ENCODE measurements around the gene GNAQ. TPM values are rescaled to one million over a fixed set of nuclear protein-coding genes. Genes with fewer than 3 reads are reported as not detected.
A peak's percentile ranks its signal among the peaks of the same experiment; 100 is the strongest.

Gene GNAQ
- polyA plus RNA-seq, 1 of the 3 experiments (the other 2 are of a cell fraction), result 20.9 TPM

GRCh38 chr9:77854258-77854915 is 177.2 kb downstream of the GNAQ start:
- peaks cover under 1% of the 10 kb centered on the region for H4K20me1 ChIP-seq (ENCODE audit: insufficient read depth)
- H3K9me2 ChIP-seq, result no peaks in the 10 kb centered on the region
- peaks cover 52% of the 10 kb centered on the region for H3K79me2 ChIP-seq (ENCODE audit: insufficient read depth)
- H2AFZ ChIP-seq (ENCODE audit: low read depth), result no peak overlapping the region
- no peaks in the 10 kb centered on the region for H3K27me3 ChIP-seq (ENCODE audit: insufficient read depth)
- H3K27ac ChIP-seq (ENCODE audit: low read depth in 2 of 2, low read length in 1 of 2), result peak overlapping the region in 1 of 2 experiments; percentile 40; a peak in 1 of 4 replicates
- 83% methylated on average over 4 of the region's 4 CpGs for WGBS (ENCODE audit: low lambda C conversion rate)
- no peak overlapping the region for H3K4me3 ChIP-seq (ENCODE audit: low read depth in 2 of 2, low read length in 1 of 2)
- TF ChIP-seq RFX5 (IDR thresholded peaks at IDR 0.05; ENCODE audit: low read length) (no peak), ZBTB33 (IDR thresholded peaks at IDR 0.05; ENCODE audit: borderline replicate concordance, low read depth) (no peak), CHD2 (IDR thresholded peaks at IDR 0.05; ENCODE audit: low read length, partially characterized antibody) (no peak), GABPA (IDR thresholded peaks at IDR 0.05; ENCODE audit: low read depth) (no peak)
- ChIA-PET CTCF (interaction anchor here (0.9 to 1.8 kb wide), 3 partner anchors 103 to 421 kb away, joined by 3 to 4 read pairs (median 4); no protein-coding TSS in a partner anchor), POLR2A (no interaction called here)
- H3K9me3 ChIP-seq, result no peaks in the 10 kb centered on the region
- H3F3A ChIP-seq (replicated peaks; ENCODE audit: insufficient read depth), result peaks cover 19% of the 10 kb centered on the region
- H3K4me1 ChIP-seq (ENCODE audit: control insufficient read depth in 1 of 2, insufficient read depth in 2 of 2, low read depth in 1 of 2, low read length in 1 of 2), result peaks cover 15 to 17% of the 10 kb centered on the region in 2 experiments; a peak in 3 of 4 replicates
- H3K4me2 ChIP-seq, result no peak overlapping the region
- no peak for DNase-seq
- H3K36me3 ChIP-seq (replicated peaks in 1 of 2; ENCODE audit: control insufficient read depth in 1 of 2, insufficient read depth in 2 of 2, low read length in 1 of 2), result no peaks in the 10 kb centered on the region
- no peak overlapping the region for H3K9ac ChIP-seq

- Histone ChIP-seq H3K27ac (ENCODE audit: low read depth in 2 of 2, low read length in 1 of 2) (no peak overlapping the region), H2AFZ (ENCODE audit: low read depth) (no peak overlapping the region), H3K27me3 (ENCODE audit: insufficient read depth) (no peaks in the 10 kb centered on the region), H3K36me3 (replicated peaks in 1 of 2; ENCODE audit: control insufficient read depth in 1 of 2, insufficient read depth in 2 of 2, low read length in 1 of 2) (no peaks in the 10 kb centered on the region), H3K9me3 (no peaks in the 10 kb centered on the region), H3K4me1 (ENCODE audit: control insufficient read depth in 1 of 2, insufficient read depth in 2 of 2, low read depth in 1 of 2, low read length in 1 of 2) (peaks cover 15 to 22% of the 10 kb centered on the region in 2 experiments; a peak in 3 of 4 replicates), H3F3A (replicated peaks; ENCODE audit: insufficient read depth) (peaks cover 19% of the 10 kb centered on the region), H3K9ac (no peak overlapping the region), H3K4me3 (ENCODE audit: low read depth in 2 of 2, low read length in 1 of 2) (no peak overlapping the region), H4K20me1 (ENCODE audit: insufficient read depth) (peaks cover 3% of the 10 kb centered on the region), H3K79me2 (ENCODE audit: insufficient read depth) (peaks cover 47% of the 10 kb centered on the region), H3K9me2 (no peaks in the 10 kb centered on the region), H3K4me2 (no peak overlapping the region)
- TF ChIP-seq RFX5 (IDR thresholded peaks at IDR 0.05; ENCODE audit: low read length) (no peak), EZH2phosphoT487 (IDR thresholded peaks at IDR 0.05; ENCODE audit: borderline replicate concordance, low read depth) (no peak), USF2 (IDR thresholded peaks at IDR 0.05; ENCODE audit: borderline replicate concordance, low read depth, low read length) (no peak), RAD21 (IDR thresholded peaks at IDR 0.05; ENCODE audit: low read length) (no peak), MAX (IDR thresholded peaks at IDR 0.05; ENCODE audit: low read depth) (no peak), FOXM1 (IDR thresholded peaks at IDR 0.05; ENCODE audit: low read depth) (no peak), CHD2 (IDR thresholded peaks at IDR 0.05; ENCODE audit: low read length, partially characterized antibody) (no peak)
- POLR2A ChIA-PET, result no interaction called here
- WGBS (ENCODE audit: low lambda C conversion rate), result 88% methylated on average over 3 of the region's 3 CpGs
- DNase-seq, result no peak
- CTCF ChIA-PET, result no interaction called here
Measured at GRCh38 chr9:77853716-77854115, 177.9 kb downstream of the GNAQ start.

All from SK-N-SH (cell line).